GM10266 (cell line): ENCODE measurements around the gene ANKRD60.

Source experiments
- DNase-seq: peaks from one replicate; pipeline ENCODE4 v3.0.0; 2012; ENCODE audit errors: extremely low spot score
- TF ChIP-seq, protein P1 (sequence below): IDR thresholded peaks from 2 replicates; pipeline ENCODE4 v1.5.1; 2012; ENCODE audit warnings: mild to moderate bottlenecking, low read depth; ENCODE audit not compliant: control insufficient read depth, insufficient read depth; ENCODE audit errors: missing control alignments

The ANKRD60 gene

GRCh38 chr20:58179083-58179431 is 49.4 kb downstream of the ANKRD60 start:
- TF ChIP-seq, protein P1, sequence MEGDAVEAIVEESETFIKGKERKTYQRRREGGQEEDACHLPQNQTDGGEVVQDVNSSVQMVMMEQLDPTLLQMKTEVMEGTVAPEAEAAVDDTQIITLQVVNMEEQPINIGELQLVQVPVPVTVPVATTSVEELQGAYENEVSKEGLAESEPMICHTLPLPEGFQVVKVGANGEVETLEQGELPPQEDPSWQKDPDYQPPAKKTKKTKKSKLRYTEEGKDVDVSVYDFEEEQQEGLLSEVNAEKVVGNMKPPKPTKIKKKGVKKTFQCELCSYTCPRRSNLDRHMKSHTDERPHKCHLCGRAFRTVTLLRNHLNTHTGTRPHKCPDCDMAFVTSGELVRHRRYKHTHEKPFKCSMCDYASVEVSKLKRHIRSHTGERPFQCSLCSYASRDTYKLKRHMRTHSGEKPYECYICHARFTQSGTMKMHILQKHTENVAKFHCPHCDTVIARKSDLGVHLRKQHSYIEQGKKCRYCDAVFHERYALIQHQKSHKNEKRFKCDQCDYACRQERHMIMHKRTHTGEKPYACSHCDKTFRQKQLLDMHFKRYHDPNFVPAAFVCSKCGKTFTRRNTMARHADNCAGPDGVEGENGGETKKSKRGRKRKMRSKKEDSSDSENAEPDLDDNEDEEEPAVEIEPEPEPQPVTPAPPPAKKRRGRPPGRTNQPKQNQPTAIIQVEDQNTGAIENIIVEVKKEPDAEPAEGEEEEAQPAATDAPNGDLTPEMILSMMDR: no peak
- DNase-seq: no peak

DNA sequence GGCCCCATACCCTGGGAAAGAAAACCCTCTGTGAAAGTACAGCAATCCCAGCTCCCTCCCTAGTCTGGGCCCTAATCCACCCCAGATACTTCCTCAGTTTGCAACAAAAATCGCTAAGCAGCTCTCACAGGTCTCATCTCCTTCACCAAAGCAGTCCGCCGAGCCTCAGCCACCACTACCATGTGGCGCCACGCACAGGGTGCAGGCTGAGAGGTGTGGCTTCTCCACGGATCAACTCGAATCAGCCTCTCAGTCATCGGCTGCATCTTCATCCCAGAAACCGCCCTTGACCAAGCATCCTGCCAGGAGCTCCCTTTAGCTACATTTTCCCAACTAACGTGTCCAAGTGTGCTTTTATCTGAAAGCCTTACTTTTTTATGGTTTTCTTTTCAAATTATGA is 50.7 kb downstream of the ANKRD60 start:
- TF ChIP-seq, protein P1: no peak
- DNase-seq: no peak

DNA sequence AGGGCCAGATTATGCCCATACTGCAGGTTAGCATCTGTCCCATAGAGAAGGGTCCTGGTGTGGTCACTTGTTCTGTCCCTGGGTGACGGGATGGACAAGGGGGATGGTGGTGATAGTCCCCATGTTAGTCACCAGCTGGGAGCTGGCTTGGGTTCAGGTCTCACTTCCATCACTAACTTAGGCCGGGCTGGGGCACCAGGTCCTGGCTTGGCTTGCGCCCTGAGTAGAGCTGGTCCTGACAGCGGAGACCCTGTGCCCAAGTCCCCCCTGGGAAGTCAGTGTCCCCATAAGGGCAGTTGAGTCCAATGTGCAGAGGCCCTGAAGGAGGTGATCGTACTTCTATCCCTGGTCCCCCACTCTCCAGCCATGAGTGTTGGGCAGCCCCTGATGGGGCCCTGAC is 52.6 kb downstream of the ANKRD60 start:
- no peak for DNase-seq
- TF ChIP-seq, protein P1: no peak

GRCh38 chr20:58175425-58175824 is 53.0 kb downstream of the ANKRD60 start:
- TF ChIP-seq, protein P1: no peak
- DNase-seq: no peak

DNA sequence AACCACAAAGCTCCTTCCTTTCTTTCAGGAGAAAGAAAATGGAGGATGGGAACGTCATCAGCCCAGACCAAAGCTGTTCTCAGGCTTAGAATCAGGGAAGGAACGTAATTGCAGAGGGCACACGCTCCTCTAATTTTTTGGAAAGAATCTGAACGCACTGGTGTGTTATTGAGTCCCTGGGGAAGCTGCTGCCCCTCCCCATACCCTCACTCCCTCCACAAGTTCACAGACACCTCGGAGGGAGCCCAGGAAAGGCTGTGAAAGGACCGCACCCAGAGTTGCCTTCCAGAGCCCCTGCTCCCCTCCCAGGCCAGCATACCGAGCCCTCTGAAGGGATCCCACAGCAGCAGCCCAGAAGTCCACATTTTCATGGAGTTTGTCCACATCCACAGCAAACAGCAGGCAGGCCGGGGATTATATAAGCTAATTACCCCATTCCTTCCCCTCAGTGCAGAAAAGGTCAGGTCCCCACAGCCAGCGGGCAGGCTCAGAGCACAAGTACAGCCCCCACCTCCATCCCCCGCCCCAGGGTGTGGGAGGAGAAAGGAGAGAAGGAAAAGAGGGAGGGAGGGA is 53.7 kb downstream of the ANKRD60 start:
- no peak for DNase-seq
- TF ChIP-seq, protein P1: no peak

DNA sequence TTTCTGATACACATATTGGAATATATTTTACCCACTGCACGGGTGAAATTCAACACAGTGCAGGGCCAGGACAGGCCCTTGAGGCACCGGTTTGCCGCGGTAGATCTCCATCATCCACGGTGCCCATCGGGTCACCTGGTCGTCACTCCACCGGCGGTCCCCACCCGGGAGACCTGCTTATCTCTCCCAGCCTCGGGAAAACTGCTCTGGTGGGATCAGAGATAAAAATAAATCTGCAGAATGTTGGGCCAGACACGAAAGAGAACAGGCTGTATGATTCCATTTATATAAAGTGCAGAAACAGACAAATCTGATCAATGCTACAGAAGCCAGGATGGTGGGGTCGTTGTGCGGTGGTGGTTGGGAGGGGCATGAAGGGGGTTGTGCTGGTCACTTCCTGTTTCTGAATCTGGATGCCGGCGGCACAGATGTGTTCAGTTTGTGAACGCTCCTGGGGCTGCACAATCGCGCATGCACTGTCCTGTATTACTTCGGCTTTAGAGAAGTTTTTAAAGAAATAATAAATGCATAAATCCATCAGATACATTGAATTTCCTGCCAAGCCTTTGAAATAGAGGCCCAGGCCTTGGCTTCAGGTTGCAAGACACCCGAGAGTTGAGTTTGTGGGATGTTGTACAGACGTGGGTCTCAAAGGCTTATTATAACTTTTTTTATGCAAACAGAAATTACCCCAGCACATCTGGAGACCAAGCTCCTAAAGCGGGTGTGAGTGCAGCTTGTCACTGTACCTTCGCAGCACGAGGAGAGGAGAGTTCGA is 54.3 kb downstream of the ANKRD60 start:
- DNase-seq: no peak
- TF ChIP-seq, protein P1: no peak

DNA sequence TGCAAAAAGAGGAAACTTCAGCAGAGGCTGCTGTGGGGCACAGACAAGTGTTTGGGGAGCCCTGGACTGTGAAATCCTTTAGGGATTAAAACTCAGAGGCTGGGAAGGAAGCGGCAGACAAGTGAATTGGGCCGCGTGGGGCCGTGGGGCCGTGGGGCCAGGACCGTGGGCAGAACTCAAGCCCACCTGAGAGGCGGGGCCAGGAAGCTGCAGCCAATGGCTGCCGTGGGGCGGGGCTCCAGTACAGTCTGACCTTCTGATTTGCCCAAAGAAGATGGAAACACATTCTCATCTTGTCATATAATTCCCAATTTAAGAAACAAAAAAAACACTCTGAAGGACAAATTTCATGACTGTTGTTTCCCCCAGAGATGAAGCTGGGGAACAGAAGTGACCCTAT is 55.4 kb downstream of the ANKRD60 start:
- DNase-seq: no peak

More for the DNA sequence above, 55.4 kb downstream of the ANKRD60 start:
- TF ChIP-seq, protein P1: no peak
